GM18502 (cell line): ENCODE results near the gene STEAP1B.
"Not testable (repeated sequence)": the region's sequence is repeated elsewhere in the genome, so short reads cannot be mapped to it uniquely, and the experiment has no call there.

ENCODE experiments used
- ATAC-seq: cut with Tn5 transposase; IDR thresholded peaks from one replicate; pipeline ENCODE4 v1.9.1; 2021; ENCODE audit warnings: mild to moderate bottlenecking; ENCODE audit not compliant: unreplicated experiment, poor library complexity

Gene STEAP1B

DNA sequence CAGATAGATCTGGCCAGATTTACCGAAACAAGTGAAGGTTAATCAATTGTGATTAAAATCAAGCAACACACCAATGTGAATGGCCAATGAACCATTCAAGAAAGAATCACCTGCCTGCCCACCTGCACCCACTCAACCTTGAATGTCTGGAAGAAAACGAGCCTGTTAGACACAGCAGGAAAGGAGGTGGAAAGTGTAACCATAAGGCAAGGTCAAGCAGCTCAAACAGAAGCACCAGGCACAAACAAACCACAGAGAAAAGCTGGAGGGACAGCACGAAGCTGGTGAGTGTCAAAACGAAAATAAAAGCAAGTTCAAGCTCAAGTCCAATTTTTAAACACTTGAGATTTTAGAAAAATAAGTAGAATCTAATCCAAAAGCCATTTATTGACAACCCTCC is 64.9 kb downstream of the STEAP1B start:
- peak; percentile 89 for ATAC-seq

DNA sequence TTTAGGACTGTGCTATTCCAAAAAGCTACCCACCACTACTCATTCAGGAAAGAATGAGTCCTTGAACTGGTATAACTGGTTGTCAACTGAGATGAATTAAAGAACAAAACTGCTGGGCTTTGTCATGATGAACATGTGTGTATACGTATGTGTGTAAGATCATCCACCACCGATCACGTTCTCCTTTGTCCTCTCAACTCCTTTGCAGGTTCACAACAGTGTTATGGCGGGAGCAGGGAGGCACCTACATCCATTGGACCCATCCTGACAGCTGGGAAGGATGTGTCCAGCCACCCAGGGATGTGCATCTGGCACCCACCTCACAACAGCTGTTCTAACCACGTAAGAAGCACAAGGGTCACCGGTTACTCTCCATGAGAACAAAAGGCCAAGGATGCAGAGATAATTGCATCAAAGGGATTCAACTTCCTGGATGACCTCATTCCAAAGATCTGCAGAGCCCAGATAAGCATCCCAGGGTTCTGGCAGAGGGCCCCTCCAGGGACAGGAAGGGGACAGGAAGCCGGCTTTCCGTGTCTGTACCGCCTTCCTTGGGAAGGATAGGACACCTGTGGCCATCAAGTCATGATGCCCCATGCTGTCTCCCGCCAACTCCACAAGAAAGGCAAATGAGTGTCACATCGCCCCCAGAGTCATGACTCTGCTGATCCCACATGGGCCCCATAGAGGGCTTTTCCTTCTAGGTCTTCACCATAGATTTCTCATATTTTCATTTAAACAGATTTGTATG is 66.1 kb downstream of the STEAP1B start:
- no peak for ATAC-seq

- not testable (repeated sequence) for ATAC-seq
Observed at GRCh38 chr7:22433165-22433700, 66.8 kb downstream of the STEAP1B start.

GRCh38 chr7:22432203-22432718 is 67.7 kb downstream of the STEAP1B start:
- ATAC-seq: no peak

DNA sequence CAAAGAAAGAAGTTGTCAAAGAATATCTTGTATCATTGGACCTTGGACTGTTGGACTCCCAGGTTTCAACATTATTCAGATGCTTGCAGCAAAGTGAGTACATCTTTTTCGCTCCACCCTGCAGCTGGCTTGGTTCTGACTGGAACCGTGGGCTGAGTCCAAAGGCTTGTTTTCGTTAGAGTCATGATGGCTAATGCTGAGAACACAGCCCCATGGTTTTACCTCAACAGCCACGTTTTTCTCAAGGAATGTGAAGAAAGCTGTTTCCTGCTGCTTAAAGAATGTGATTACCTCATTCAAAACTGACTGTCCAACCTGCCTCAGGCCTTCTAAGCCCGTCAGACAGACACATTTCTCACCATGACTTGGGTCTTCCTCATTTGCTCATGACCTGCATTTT is 69.5 kb downstream of the STEAP1B start:
- ATAC-seq: no peak

- no peak for ATAC-seq
Observed at GRCh38 chr7:22429386-22429785, 70.6 kb downstream of the STEAP1B start.

- no peak for ATAC-seq
Observed at GRCh38 chr7:22427855-22428254, 72.1 kb downstream of the STEAP1B start.

GRCh38 chr7:22427104-22427503 is 72.9 kb downstream of the STEAP1B start:
- no peak for ATAC-seq

DNA sequence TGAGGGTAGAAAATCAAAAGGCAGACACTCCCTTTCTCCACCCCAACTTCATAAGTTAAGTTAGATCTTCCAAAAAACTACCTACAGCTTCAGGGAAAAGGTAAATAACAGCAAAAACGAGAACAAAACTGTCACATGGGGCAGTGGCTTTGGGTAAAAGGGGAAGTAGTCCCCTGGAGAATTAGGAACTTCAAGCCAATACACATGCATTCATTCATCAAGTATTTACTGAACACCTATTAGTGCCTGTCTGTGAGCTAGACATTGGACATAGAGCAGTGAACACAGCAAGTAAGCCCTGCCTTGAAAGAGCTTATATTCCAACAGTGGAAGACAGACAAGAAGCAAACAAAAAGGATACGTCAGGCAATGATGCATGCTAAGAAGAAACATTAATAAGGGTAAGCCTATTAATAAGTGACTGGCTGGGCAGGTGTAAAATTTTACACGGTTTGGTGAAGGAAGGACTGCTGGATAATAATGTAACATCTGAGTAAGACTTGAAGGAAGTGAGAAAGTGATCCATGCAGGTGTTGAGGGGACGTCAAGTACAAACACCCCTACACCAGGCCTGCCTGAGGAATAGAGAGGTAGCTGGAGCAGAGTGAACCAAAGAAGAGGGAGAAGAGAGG is 73.4 kb downstream of the STEAP1B start:
- no peak for ATAC-seq

DNA sequence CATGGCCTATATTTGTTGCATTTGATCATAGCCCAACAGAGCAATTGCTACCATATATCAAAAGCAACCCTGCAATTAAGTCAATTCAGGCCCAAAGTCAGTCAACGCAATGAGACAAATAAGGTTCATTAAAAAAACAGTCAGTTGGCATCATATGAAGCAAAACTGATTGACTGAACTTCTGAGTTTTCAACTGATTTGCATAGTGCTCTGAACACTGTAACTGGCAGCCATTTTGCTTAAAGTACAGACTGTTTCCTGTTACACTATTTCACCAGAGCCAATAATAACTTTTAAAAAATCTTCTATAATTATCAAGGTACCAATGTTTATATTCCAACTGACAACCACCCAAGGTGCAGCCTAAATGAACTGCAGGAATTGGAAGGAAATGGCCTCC is 74.6 kb downstream of the STEAP1B start:
- no peak for ATAC-seq

- ATAC-seq: no peak
Observed at GRCh38 chr7:22422831-22423615, 77.0 kb downstream of the STEAP1B start.

- ATAC-seq: no peak
Observed at GRCh38 chr7:22420973-22421635, 78.9 kb downstream of the STEAP1B start.

- ATAC-seq: no peak
Observed at GRCh38 chr7:22420008-22420407, 80.0 kb downstream of the STEAP1B start.

- ATAC-seq: no peak
Observed at GRCh38 chr7:22419488-22419887, 80.5 kb downstream of the STEAP1B start.

- no peak for ATAC-seq
Observed at GRCh38 chr7:22418251-22419046, 81.5 kb downstream of the STEAP1B start.

- no peak for ATAC-seq
Observed at GRCh38 chr7:22417841-22418240, 82.1 kb downstream of the STEAP1B start.

GRCh38 chr7:22417349-22417748 is 82.6 kb downstream of the STEAP1B start:
- ATAC-seq: no peak

DNA sequence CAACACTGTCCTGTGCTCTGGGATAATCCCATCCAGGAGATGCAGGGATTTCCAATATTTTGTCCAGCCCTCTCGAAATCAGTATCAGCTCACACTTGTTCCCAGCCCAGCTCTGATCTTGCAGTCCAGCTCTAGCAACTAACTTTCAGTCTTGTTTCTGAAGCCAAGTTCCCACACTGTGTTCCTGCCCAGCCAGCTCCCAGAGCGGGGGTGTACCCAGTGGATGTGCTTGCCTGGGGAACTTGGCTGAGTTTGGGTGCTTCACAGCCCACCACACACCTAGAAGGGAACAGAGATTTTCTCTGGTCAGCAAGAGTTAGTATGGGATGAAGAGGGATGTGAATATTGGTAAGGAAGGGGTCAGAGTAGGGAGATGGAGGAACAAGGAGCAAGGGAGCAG is 85.6 kb downstream of the STEAP1B start:
- ATAC-seq: no peak

DNA sequence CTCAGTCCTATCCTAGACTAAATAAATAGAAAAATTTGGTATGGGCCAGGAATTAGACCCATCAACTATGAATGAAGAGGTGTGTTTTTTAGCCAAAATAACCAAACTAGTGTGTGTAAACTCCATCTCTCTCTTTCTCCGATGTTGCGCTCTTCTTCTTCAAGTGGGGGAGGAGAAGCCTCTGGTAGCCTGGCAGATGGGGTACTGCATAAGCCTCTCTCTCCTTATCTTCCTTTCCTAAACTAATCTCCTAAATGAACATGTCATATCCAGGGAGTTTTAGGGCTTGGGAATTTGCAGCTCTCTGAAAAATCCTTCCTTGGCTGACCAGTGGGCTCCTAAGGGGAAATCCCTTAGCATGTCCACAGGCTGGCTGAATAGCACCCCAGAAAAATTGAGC is 86.8 kb downstream of the STEAP1B start:
- no peak for ATAC-seq
